H54 (cell line): Measurements from ENCODE around the gene COBL.

ENCODE experiments used
- DNase-seq: peaks from one replicate; pipeline ENCODE4 v3.0.0; 2011; ENCODE audit warnings: low spot score, mixed read lengths; ENCODE audit not compliant: insufficient read length
- FAIRE-seq: peaks from 3 replicates; lab custom pipeline; 2011; peaks lifted over from hg19 to GRCh38; lab: Jason Lieb, UNC
- POLR2A ChIP-seq: IDR thresholded peaks from 2 replicates; pipeline ENCODE4 v1.6.1; 2011; ENCODE audit warnings: low read depth, mild to moderate bottlenecking, low read length

COBL gene

DNA sequence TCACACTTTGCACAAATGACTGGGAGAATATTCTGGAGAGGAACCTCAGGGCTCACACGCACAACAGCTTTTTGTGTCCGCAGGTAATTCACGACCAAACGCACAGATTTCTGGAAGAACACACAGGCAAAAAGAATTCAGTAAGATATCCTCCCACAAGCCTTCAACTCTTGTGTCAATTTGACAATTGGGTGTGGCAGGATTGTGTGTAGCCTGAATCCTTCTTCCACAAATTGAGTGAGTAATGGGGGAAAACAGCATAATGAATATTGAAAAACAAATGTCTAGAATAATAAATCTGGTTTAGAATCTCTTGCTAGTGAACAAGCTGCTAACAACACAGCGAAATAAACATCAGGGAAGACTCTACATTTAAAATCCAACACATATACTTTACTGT is 125.6 kb downstream of the COBL start:
- DNase-seq (no peak), FAIRE-seq (no peak)
- no peak for TF ChIP-seq POLR2A

DNA sequence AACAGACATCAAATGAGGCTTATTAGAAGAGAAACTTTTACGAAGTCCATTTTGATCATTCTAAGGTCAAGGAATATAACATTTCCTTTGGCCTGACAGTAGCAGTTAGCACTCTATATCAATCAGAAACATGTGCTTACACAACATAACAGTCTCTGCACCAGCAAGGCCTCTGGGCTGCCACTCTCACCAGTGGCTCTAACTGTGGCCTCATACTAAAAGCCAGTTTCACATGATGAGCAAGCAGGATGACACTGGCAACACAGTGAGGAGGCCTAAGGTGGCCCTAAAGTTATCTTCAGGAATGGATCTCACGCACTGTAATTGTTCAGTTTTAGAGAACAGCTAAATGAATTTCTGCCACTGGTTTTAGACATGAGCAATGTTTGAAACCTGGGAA is 126.8 kb downstream of the COBL start:
- FAIRE-seq (no peak), DNase-seq (no peak)
- no peak for TF ChIP-seq POLR2A

DNA sequence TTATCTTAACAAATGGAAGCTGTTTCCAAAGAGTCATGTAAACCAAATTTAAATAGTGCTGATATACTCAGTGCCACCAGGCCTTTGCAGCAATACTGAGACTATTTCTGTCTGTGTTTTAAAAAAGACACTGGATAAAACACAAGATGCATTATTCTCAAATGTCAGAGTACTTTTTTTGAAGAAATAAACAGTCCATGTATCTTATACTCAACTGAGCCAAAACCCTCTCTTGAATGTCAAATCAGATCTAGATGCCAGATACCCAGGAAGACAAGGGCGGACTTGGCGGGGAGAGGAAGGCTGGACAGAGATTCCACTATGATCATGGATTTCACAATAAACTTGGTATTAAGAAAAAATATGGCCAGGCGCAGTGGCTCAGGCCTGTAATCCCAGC is 127.6 kb downstream of the COBL start:
- DNase-seq (no peak), FAIRE-seq (no peak)
- no peak for TF ChIP-seq POLR2A

DNA sequence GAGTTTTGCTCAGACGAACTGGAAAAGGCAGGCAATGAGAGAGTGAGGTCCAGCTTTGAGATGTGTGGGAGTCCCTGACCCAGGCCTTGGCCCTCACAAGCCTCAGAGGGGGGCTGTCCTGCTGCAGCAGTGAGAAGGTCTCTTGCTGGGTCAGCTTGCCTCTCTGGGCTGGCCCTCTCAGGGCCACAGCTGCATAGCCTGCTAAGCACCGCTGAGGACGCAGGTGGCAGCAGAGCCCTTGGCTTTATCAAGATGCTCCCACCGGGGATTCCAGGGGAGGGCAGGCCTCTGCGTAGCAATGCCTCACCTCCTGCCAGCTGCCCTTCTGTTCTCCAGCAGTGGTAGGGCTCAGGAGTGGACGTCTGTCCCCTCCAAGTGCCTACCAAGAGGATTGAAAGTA is 128.7 kb downstream of the COBL start:
- FAIRE-seq (no peak), DNase-seq (no peak)
- TF ChIP-seq POLR2A, result no peak

DNA sequence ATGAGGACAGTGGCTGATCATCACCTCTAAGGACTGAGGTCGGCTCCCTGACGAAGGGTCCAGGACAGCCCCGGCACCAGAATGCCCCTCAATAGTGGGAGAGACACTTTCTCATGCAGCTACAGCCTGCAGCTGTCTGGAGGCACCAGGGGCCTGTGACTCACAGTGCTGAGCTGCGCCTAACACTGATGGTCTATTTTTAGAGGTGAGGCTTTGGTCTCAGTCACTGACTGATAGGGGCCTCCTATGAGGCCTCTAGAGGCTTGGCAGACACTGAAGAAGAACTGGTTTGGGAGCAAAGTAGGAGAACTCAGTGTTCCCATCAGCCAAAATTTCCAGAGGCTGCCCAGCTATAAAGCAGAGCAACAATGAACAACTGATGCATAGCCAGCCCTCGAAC is 130.1 kb downstream of the COBL start:
- FAIRE-seq (no peak), DNase-seq (no peak)
- TF ChIP-seq POLR2A, result no peak

DNA sequence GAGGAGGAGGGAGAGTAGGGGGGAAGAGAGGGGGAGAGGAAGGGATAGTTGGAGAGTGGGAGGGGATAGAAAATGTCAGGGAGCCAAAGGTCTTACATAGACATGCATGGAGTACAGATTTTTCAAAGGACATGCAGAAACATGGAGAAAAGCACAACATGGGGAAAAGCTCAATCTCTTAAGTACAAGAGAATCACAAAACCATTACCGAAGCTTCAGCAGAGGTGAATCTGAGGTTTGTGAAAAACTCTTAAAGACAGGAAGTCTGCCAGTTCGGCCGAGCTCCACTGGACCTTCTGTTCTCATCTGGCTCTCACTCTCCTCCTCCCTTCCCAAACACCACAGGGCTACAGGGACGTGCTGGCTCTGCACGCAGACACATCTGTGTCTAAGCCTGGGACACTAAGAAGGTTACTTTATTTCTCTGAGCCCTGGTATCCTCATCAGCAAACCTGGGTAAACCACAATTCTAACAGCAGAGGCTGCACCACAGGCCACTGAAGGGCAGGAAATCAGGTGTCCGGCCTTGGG is 133.9 kb downstream of the COBL start:
- TF ChIP-seq POLR2A, result no peak
- no peak for DNase-seq
- no peak for FAIRE-seq

DNA sequence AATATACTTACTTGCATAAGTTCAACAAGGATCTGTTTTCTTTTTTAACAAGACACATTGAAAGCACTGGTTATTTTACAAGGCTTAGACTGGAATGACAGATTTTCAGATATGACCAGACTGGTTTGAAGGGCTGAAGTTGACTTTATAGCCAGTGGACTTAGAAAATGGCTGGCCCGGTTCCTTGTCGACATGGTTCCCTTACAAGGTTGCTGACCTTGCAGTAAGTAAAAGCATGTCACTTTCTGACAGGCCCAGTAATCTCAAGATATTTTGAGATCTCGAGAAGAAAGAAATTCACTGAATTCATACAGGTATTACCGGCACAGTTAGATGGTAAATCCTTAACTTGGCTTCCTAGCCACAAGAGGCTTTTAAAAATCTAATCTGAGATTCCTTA is 136.5 kb downstream of the COBL start:
- FAIRE-seq (no peak), DNase-seq (no peak)
- TF ChIP-seq POLR2A, result no peak

DNA sequence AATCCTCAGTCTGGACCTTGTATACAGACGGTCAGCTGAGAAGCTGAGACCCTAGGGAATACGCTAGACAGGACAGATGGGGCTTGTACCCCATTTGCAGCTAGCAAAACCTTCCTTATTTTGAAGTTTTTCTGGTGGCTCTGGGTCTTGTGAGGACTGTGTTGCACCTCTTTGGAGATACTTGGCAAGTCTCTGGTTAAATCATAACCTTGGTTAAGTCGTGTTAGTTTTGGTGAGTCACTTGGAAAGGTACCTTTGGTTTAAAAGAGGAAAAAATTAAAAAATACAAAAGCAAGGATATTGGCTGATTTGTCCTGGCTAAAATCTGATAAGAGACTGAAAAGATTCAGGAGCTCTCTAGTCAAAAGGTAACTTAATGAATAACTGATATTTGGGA is 140.6 kb downstream of the COBL start:
- no peak for TF ChIP-seq POLR2A
- no peak for DNase-seq
- FAIRE-seq, result no peak

DNA sequence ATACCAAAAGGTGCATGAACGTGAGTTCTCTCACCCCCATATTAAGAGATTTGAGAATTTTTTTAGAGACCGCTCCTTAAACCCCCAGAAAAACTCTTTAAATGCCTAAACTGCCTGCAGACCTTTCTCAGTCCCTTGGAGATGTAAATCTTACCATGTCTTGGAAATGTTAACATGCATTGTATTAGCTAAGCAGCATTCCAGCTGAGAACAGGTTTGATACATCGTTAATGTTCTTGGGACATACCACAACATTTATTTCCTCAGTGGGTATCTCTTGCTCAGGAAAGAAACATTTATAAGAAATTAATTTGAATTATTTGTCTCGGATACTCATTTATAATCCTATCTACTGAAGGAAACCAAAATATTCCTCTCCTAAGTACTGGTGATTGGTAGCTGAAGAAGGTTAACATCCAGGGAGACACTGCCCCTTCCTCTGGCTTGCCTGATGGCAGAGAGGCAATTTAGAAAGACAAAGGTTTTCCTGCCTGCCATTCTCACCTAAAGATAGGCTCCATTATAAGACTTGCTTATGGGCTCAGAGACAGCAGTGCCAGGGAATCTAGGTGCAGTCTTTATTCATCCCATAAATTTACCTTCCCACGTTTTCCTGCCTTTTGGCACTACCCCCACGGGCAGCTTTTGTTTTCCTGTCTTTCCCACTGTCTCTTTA is 141.2 kb downstream of the COBL start:
- no peak for FAIRE-seq
- TF ChIP-seq POLR2A, result no peak
- DNase-seq, result no peak

DNA sequence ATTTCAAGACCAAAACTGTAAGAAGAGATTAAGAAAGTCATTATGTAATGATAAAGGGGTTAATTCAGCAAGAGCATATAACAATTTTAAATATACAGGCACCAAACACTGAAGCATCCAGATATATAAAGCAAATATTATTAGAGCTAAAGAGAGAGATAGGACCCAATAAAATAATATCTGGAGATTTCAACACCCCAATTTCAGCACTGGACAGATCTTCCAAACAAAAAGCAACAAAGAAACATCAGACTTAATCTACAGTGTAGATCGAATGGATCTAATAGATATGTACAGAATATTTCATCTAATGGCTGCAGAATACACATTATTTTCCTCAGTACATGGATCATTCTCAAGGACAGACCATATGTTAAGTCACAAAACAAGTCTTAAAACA is 151.3 kb downstream of the COBL start:
- FAIRE-seq (no peak), DNase-seq (no peak)
- TF ChIP-seq POLR2A, result no peak

DNA sequence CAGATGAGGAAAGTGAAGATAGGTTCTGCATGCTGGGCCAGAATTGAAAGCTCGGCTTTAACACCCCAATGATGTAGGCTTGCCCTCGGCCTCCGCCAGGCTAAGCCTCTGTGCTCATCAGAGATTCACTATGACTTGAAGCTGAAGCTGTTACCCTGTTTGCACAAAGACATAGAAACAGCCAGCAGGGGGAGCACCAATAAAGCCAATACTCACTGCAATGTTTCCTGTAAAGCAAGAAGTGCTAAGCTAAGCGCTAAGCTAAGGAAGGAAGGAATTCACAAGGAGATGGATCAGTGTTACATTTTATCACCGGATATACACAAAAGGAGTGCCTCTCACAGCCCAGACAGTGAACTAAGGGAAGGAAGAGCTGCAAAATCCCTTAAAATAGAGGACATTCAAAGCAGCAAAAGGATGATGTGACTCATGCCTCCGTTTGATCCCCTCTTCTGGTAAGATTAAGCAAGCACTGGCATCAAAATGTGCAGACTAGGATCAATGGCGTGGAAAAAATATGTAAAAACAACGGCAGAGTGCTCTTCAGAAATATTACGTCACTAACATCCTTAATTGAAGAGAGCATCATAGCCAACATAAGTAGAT is 153.8 kb downstream of the COBL start:
- peak; percentile 97 for FAIRE-seq
- peak; percentile 63 for DNase-seq
- no peak for TF ChIP-seq POLR2A

DNA sequence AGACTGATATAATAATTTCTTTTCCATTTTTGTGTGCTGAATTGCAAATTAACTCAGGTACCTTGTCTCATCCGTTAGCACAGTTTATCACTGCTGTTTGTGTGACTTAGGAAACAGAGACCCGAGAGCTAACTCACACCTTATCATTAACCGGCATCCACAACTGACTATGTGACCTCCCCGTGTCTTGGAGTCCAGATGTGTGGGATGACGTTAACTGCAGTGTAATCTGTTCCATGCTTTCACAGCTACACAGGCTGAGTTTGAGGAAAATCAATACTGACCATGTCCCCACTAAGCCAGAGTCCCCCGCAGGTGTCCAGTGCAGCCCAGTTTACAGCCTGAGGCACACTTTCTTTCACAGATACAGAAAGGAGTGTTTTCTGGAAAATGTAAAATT is 154.7 kb downstream of the COBL start:
- DNase-seq (no peak), FAIRE-seq (no peak)
- TF ChIP-seq POLR2A, result no peak

DNA sequence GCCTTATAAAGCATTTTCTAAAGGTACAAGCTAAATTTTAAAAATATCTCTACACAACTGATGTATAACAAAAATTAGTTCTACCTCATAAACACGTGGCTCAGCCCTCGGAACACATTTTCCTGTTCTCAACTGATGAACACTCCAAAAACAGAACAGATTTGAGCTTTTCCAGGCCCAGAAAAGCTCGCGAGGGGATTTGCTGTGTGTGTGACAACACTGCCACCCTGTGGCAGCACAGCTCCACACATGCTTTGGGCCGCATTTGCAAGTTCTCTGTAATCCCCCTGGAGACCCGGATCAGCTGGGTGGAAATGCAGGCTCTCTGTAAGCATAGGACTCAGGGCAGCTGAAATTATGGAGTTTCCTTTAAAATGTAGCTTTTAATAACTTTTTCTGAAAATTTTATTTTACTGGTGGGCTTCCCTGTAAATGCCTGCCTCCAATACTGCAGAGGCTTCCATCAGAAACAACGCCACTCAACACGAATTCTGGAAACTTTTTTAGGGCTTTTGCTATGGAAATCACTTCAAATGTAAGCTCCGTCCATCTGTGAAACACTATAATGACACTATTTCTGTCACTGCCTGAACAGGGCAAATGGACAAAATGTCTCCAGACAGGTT is 155.5 kb downstream of the COBL start:
- peak; percentile 82 for FAIRE-seq
- peak; percentile 72 for DNase-seq
- TF ChIP-seq POLR2A, result no peak

DNA sequence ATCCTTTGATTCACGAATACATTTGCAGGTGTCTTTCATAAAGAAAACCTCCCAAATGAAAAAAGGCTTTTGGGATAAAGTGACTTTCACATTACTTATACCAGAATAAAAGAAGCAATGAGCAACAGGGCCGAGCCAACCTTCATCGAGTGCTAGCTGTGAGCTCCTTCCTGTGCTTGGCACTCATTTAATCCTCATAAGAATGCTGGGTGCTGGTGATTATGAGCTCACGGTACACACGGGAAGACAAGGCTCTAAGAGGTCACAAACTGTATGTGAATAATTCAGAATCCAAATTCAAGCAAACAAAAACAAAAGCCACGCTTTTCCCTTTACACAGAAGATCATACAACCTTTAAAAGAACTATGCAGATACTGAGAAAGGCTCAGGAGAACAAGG is 156.2 kb downstream of the COBL start:
- no peak for DNase-seq
- TF ChIP-seq POLR2A, result no peak
- no peak for FAIRE-seq
